ENCODE measurements around the gene SKAP1.

GRCh38 chr17:48137656-48138055, 292.4 kb downstream of the SKAP1 start:
- no peak for TF ChIP-seq POLR2A (IDR thresholded peaks at IDR 0.05; ENCODE audit: low read depth, low read length)
- no peak for TF ChIP-seq POLR2AphosphoS5 (IDR thresholded peaks at IDR 0.05; ENCODE audit: low read depth, low read length)
